ENCODE results near the gene COX18.

Gene COX18

DNA sequence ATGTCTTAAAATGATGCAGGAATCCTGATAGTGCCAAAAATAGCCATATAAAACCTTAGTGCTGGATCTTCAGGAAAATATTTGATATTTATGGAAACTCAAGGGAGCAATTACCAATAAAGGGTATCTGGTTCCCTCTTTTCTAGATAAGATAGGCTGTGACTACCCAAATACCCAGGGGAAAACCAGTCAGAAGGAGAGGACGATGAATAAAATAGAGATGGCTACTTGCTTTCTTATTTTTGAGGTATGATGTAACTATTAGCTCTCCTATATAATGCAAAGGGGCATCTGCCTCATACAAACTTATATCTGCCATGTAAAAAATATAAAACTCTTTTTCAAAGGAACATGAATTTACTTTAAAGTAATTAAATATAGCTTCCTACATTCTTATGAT, 23.4 kb upstream of the COX18 start:
- TF ChIP-seq, protein P1, sequence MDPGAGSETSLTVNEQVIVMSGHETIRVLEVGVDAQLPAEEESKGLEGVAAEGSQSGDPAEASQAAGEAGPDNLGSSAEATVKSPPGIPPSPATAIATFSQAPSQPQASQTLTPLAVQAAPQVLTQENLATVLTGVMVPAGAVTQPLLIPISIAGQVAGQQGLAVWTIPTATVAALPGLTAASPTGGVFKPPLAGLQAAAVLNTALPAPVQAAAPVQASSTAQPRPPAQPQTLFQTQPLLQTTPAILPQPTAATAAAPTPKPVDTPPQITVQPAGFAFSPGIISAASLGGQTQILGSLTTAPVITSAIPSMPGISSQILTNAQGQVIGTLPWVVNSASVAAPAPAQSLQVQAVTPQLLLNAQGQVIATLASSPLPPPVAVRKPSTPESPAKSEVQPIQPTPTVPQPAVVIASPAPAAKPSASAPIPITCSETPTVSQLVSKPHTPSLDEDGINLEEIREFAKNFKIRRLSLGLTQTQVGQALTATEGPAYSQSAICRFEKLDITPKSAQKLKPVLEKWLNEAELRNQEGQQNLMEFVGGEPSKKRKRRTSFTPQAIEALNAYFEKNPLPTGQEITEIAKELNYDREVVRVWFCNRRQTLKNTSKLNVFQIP (CRISPR knock-in tag; IDR thresholded peaks at IDR 0.05; ENCODE audit: borderline replicate concordance, low read depth): no peak
- no peak for ATAC-seq

DNA sequence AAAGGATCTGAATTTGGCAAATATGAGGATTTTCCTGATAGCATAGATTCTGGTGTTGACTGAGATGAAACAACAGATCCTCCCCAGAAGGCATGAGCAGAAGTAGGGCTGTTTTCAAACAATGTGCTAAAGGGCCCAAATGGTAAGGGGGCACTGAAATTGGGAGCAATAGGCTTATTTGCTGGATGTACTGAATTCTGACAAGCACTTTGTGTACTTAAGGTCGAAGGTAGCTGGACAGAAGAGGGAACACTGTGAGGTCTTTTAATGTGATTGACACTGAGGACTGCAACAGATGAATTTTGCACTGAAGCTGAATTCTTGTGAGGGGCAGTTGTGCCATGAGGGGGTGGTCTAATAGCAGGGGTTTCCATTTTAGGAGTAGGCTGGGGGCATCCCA, 21.2 kb upstream of the COX18 start:
- ATAC-seq: no peak
- TF ChIP-seq BACH2 (CRISPR knock-in tag; IDR thresholded peaks at IDR 0.05; ENCODE audit: borderline replicate concordance) (no peak), PPARA (CRISPR knock-in tag; IDR thresholded peaks at IDR 0.05; ENCODE audit: borderline replicate concordance) (no peak), ZC3H10 (CRISPR knock-in tag; IDR thresholded peaks at IDR 0.05) (no peak), ZFP30 (CRISPR knock-in tag; IDR thresholded peaks at IDR 0.05) (no peak), RARB (CRISPR knock-in tag; IDR thresholded peaks at IDR 0.05) (no peak), ZFP3 (CRISPR knock-in tag; IDR thresholded peaks at IDR 0.05) (no peak), ZNF70 (CRISPR knock-in tag; IDR thresholded peaks at IDR 0.05) (no peak), OSR1 (CRISPR knock-in tag; IDR thresholded peaks at IDR 0.05) (no peak)

DNA sequence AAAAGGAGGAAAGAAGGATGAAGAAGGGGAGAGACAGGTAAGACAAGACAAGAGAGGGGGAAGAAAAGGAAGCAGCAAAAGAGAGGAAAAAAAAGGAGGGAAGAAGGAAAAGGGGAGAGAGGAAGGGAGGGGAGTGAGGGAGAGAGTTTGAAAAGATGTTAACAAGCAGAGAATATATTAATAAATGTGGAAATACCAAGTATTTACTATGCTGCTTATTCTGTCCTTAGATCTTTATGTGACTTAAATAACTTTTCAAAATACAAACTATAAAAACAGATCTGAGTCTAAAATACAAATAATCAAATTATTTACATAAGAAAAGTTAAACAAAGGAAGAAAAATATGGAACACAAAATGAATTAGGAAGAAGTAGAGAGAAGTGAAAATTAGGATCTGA, 18.4 kb upstream of the COX18 start:
- TF ChIP-seq ZNF70 (CRISPR knock-in tag; IDR thresholded peaks at IDR 0.05) (no peak), ESRRG (CRISPR knock-in tag; IDR thresholded peaks at IDR 0.05) (no peak), TOX (CRISPR knock-in tag; IDR thresholded peaks at IDR 0.05; ENCODE audit: borderline replicate concordance) (no peak), ISL1 (CRISPR knock-in tag; IDR thresholded peaks at IDR 0.05) (no peak), ZC3H10 (CRISPR knock-in tag; IDR thresholded peaks at IDR 0.05) (no peak), SNAI2 (CRISPR knock-in tag; IDR thresholded peaks at IDR 0.05) (no peak), ARNTL (CRISPR knock-in tag; IDR thresholded peaks at IDR 0.05; ENCODE audit: borderline replicate concordance, low read depth) (no peak), ZNF8 (CRISPR knock-in tag; IDR thresholded peaks at IDR 0.05) (no peak), GLIS3 (CRISPR knock-in tag; IDR thresholded peaks at IDR 0.05) (no peak), PPARA (CRISPR knock-in tag; IDR thresholded peaks at IDR 0.05; ENCODE audit: borderline replicate concordance) (no peak)
- TF ChIP-seq, protein P2, sequence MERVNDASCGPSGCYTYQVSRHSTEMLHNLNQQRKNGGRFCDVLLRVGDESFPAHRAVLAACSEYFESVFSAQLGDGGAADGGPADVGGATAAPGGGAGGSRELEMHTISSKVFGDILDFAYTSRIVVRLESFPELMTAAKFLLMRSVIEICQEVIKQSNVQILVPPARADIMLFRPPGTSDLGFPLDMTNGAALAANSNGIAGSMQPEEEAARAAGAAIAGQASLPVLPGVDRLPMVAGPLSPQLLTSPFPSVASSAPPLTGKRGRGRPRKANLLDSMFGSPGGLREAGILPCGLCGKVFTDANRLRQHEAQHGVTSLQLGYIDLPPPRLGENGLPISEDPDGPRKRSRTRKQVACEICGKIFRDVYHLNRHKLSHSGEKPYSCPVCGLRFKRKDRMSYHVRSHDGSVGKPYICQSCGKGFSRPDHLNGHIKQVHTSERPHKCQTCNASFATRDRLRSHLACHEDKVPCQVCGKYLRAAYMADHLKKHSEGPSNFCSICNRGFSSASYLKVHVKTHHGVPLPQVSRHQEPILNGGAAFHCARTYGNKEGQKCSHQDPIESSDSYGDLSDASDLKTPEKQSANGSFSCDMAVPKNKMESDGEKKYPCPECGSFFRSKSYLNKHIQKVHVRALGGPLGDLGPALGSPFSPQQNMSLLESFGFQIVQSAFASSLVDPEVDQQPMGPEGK (CRISPR knock-in tag; IDR thresholded peaks at IDR 0.05; ENCODE audit: borderline replicate concordance): no peak
- TF ChIP-seq, protein P1 (CRISPR knock-in tag; IDR thresholded peaks at IDR 0.05; ENCODE audit: borderline replicate concordance, low read depth): no peak
- TF ChIP-seq, protein P3, sequence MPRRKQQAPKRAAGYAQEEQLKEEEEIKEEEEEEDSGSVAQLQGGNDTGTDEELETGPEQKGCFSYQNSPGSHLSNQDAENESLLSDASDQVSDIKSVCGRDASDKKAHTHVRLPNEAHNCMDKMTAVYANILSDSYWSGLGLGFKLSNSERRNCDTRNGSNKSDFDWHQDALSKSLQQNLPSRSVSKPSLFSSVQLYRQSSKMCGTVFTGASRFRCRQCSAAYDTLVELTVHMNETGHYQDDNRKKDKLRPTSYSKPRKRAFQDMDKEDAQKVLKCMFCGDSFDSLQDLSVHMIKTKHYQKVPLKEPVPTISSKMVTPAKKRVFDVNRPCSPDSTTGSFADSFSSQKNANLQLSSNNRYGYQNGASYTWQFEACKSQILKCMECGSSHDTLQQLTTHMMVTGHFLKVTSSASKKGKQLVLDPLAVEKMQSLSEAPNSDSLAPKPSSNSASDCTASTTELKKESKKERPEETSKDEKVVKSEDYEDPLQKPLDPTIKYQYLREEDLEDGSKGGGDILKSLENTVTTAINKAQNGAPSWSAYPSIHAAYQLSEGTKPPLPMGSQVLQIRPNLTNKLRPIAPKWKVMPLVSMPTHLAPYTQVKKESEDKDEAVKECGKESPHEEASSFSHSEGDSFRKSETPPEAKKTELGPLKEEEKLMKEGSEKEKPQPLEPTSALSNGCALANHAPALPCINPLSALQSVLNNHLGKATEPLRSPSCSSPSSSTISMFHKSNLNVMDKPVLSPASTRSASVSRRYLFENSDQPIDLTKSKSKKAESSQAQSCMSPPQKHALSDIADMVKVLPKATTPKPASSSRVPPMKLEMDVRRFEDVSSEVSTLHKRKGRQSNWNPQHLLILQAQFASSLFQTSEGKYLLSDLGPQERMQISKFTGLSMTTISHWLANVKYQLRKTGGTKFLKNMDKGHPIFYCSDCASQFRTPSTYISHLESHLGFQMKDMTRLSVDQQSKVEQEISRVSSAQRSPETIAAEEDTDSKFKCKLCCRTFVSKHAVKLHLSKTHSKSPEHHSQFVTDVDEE (CRISPR knock-in tag; IDR thresholded peaks at IDR 0.05): no peak
- TF ChIP-seq, protein P4, sequence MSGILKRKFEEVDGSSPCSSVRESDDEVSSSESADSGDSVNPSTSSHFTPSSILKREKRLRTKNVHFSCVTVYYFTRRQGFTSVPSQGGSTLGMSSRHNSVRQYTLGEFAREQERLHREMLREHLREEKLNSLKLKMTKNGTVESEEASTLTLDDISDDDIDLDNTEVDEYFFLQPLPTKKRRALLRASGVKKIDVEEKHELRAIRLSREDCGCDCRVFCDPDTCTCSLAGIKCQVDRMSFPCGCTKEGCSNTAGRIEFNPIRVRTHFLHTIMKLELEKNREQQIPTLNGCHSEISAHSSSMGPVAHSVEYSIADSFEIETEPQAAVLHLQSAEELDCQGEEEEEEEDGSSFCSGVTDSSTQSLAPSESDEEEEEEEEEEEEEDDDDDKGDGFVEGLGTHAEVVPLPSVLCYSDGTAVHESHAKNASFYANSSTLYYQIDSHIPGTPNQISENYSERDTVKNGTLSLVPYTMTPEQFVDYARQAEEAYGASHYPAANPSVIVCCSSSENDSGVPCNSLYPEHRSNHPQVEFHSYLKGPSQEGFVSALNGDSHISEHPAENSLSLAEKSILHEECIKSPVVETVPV (CRISPR knock-in tag; IDR thresholded peaks at IDR 0.05): no peak
- ATAC-seq: no peak

Measured in SK-N-SH treated with all-trans-retinoic acid at 6 μM for 48 hours (cell line).